GM12878 (cell line): ENCODE results near the gene ICA1.

Source experiments
- BCL11A ChIP-seq: IDR thresholded peaks from 2 replicates; pipeline ENCODE4 v1.6.1; 2011; ENCODE audit warnings: low read depth, low read length
- CTCF ChIP-seq, 3 experiments: IDR thresholded peaks in 2 of 3; conservative IDR thresholded peaks in 1 of 3; 2 replicates each; pipeline ENCODE4 v1.5.1; 2011; ENCODE audit warnings: low read depth in 3 of 3, low read length in 3 of 3, mild to moderate bottlenecking in 3 of 3, control low read depth in 2 of 3, moderate library complexity in 2 of 3, inconsistent platforms in 1 of 3, mixed read lengths in 1 of 3; ENCODE audit not compliant: control insufficient read depth in 2 of 3, insufficient read depth in 1 of 3; ENCODE audit errors: extremely low read depth in 1 of 3
- HDGF ChIP-seq: fragments of 450-650 bp; IDR thresholded peaks from 2 replicates; pipeline ENCODE4 v1.6.1; 2016; ENCODE audit warnings: antibody characterized with exemption
- MAX ChIP-seq: IDR thresholded peaks from 2 replicates; pipeline ENCODE4 v1.6.1; 2012; ENCODE audit warnings: low read depth, low read length, improper control_type of control experiment
- REST ChIP-seq: IDR thresholded peaks from 2 replicates; pipeline ENCODE4 v1.6.1; 2012; ENCODE audit warnings: mild to moderate bottlenecking, low read depth, low read length
- SMC3 ChIP-seq: IDR thresholded peaks from 2 replicates; pipeline ENCODE4 v1.6.1; 2011; ENCODE audit warnings: low read length, improper control_type of control experiment, borderline replicate concordance
- USF1 ChIP-seq: IDR thresholded peaks from 2 replicates; pipeline ENCODE4 v1.6.1; 2011; ENCODE audit warnings: borderline replicate concordance, low read depth, mild to moderate bottlenecking, moderate library complexity, mixed read lengths, low read length; ENCODE audit not compliant: insufficient read depth; ENCODE audit errors: extremely low read length
- YY1 ChIP-seq: IDR thresholded peaks from 2 replicates; pipeline ENCODE4 v1.6.1; 2011; ENCODE audit warnings: low read depth, mild to moderate bottlenecking, low read length
- ZBTB33 ChIP-seq: fragments of 450-650 bp; IDR thresholded peaks from 2 replicates; pipeline ENCODE4 v1.6.1; 2017; ENCODE audit warnings: mild to moderate bottlenecking

- TF ChIP-seq CTCF (IDR thresholded peaks at IDR 0.05 in 2 of 3, conservative IDR thresholded peaks at IDR 0.05 in 1 of 3; ENCODE audit: control insufficient read depth in 2 of 3, extremely low read depth in 1 of 3, insufficient read depth in 1 of 3, low read depth in 3 of 3, low read length in 3 of 3): no peak
- TF ChIP-seq BCL11A: peak; percentile 77
- no peak for TF ChIP-seq REST
- peak; percentile 83; the same call in 1 of the 2 replicates for TF ChIP-seq MAX
- TF ChIP-seq HDGF: no peak
- TF ChIP-seq USF1: no peak
- no peak for TF ChIP-seq ZBTB33
- no peak for TF ChIP-seq SMC3
- TF ChIP-seq YY1: peak; percentile 71
These were observed 85.4 kb downstream of the ICA1 start for GRCh38 chr7:8176370-8177081.
